ENCODE results near the gene AATK. TPM values are rescaled to one million over a fixed set of nuclear protein-coding genes. Genes with fewer than 3 reads are reported as not detected.

The AATK gene
- total RNA-seq, 2 donors from 2014 or later: 3.4 to 37.0 TPM

DNA sequence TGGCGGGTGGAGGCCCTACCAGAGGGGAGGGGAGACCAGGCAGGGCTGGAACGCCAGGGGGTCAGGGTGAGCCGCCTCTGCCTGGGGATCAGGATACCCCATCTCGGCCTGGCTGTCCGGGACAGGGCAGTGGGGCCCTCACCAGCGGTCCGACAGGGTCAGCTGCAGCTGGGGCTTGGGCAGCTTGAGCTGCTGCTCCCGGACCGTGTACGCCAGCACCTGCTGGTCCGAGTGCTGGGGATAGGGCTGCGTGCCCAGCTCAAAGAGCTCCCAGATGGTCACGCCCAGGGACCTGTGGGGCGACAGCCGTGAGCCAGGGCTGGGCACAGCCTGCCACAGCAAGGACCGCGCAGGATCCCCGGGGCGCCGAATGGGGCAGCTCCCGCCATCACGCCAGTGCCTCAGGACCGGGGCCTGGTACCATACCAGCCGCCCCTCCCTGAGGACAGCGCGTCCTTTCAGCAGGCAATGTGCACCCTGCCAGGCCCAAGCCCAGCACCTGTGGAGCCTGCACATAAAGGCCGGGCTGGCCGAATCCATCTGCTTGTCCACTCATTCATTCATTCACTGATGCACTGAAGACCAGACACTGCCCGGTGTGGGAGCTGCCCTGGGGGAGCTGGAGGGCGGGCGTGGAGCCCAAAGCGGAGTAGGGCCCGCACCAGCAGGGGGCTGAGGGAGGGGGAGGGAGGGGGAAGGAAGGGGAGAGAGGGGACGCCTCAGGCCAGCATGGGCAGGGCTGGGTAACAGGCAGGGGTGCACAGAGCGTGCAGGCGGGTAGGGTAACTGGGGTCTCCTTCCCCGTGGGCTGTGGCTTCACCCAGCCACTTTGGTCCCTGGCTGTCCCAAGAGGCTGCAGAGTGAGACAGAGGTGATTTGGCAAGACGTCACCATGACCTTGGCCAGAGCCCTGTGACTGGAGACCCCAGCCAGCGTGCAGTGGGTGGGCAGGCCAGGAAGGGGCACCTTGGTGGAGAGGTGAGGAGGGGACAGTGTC is 42.7 kb downstream of the AATK start:
- intact Hi-C loops (cut with DNase I, micrococcal nuclease): no loop called here

DNA sequence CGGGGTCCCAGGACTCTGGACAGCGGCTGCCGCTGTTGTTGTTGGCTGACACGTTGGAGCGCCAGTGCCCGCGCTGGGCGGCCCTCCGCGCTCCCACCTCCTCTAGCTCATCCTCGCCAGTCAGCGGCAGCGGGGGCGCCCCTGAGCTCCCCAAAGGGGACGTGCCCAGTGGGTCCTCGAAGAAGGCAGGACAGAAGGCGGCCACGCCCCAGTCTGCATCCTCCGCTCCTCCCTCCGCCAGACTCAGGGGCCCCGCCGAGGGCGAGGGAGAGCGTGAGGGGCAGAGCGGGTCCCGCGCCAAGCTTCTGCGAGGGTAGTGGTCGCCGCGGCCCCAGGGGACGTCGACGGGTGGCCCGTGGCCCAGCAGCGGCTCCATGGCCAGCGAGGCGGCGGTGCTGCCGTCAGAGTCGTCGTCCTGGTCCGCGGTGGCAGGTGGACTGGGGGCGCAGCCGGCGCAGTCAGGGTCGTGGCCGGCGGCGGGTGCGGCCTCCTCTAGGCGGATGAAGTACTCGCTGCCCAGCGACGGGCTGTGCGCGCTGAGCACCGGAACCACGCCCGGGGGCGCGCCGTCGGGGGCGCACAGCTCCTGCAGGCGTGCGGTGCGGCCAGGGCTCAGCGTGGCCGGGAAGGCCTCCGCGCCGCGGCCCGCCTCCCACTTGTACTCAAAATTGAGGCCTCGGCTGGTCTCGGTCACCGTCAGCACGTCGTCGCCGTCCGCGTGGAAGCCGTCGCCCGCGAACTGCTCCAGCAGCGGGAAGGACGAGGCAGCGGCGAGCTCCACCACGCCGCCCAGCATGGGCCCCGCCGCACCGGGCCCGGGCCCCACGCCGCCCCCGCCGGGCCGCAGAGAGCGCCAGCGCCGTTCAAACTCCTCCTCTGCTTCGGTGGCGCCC is 43.9 kb downstream of the AATK start:
- intact Hi-C loops (cut with DNase I, micrococcal nuclease): no loop called here
- no peak for DNase-seq
- ATAC-seq: no peak

More for the DNA sequence above, 42.7 kb downstream of the AATK start:
- no peak for DNase-seq
- ATAC-seq: no peak

DNA sequence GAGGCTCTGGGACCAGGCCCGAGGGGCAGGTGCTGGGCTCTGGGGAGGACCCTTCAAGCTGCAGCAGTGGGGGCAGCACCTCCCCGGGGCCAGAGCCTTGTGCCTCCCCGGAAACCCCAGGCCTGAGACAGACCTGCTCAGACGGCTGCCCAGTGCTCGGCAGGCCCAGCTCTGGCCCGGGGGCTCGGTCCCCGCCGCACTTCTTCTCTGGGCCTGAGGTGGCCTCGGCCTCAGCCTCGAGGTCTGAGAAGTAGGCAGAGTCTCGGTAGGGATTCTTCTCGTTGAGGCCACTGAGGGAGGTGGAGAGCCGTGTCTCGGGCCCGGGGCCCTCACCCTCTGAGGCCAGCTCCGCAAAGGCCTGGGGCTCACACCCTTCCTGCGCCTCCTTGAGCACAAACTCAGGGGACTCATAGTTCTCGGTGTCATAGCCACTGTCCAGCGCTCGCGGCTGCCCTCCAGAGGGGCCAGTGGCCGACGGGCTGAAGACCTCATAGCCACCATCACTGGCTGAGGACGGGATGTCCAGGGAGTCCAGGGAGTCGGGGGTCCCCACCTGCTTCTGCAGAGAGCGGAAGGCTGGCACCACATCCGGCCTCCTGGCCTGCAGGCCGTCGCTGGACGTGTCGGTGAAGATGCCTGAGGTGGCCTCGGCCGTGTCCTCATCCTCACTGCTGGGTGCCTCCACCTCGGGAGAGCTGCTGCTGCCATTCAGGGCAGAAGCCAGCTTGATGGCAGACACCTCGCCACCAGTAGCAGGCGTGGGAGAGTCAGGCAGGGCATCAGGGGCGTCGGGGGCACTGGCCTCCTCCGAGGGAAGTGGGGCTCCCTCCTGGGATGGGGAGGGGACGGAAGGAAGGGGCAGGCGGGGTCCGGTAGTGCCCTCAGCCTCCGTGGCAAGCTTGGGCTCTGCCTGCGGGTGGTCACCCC is 45.1 kb downstream of the AATK start:
- ATAC-seq (no peak), DNase-seq (no peak)
- intact Hi-C loops (cut with DNase I, micrococcal nuclease): no loop called here

DNA sequence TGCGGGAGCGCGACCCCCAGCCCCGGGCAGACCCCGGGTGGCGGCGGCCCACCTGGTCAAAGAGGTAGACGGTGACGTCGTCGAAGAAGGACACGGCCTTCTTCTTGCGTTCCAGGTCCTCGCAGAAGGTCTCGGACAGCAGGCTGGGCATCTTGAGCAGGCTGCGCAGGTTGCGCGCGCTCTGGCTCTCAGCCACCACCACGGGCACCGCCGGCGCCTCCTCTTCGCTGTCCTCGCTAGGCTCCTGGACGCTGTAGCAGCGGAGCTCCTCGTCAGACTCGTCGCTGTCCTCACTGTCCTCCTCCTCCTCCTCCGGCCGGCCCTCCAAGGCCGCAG is 45.9 kb downstream of the AATK start:
- intact Hi-C loops (cut with DNase I, micrococcal nuclease): no loop called here
- DNase-seq: no peak
- ATAC-seq: no peak

DNA sequence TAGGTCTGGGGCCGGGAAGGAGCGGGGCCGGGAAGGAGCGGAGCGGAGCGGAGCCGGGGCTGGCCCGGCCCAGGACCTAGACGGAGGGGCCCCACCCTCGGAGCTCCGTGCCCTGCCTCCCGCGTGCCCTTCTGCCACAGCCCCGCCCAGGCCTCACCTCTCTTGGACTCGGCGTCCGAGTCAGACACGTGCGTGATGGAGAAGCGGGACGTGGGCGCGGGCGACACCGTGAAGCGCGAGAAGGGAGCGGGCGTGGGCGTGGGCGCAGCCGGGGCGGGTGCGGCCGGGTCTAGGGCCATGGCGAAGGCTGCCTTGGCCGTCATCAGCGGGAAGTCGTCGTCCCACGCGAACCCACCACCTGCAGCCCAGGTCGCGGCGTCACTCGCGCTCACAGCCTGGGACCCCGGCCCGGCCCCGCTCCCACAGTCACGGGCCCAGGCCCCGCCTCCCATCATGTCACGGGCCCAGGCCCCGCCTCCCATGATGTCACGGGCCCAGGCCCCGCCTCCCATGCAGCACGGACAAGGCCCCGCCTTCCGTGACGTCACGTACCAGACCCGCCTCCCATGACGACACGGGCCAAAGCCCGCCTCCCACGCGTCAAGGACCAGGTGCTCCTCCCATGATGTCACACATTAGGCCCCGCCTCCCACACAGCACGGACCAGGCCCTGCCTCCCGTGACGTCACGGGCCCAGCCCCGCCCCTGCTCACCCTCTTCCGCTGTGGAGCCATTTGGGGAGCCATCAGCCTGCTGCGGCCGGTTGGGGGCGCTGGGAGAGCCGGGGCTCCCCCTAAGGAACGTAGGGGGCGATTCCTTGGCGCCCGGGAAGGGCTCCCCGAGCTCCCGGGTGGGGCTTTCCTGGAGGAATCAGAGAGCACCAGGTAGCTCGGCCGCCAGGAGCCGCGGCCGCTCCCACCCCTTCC is 46.5 kb downstream of the AATK start:
- DNase-seq (peak; percentile 72 to 73), ATAC-seq (peak; percentile 69)
- intact Hi-C loops (cut with DNase I, micrococcal nuclease): no loop called here

DNA sequence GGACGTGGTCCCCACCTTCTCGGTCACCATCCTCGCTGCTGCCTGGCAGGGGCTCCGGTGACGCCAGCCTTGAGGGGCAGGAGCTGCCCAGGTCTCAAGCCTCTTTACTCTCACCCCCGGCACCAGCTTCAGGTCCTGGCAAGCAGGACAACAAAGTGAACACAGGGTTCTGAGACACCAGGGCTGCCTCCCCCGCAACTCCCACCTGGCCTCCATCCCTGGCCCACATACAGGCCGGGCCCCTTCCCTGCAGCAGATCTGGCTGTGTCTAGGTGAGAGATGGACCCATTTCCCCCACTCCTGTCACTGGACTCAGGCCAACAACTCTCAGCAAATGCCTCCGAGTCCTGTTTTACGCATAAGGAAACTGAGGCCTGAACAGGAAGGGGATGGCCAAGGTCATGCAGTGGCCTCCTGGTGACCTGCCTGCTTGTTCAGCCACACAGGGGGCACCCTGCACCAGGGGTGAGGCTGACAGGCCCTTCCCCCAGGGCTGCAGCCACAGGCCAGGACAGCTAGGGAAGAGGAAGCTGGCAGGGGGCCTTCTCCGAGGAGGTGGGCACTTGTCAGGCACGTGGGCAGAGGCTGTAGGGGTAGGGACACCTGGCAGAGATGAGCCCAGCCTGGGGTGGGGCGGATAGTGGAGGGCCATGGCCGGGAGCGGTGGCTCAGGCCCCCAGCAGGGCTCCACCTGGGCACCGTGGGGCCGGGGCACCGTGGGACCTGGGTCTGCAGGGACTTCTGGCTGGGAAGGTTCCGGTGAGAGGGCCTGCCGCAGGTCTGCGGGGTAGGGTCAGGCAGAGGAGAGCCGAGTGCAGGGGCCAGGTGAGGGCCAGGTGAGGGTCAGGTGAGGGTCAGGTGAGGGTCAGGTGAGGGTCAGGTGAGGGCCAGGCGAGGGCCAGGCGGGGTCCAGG is 47.5 kb downstream of the AATK start:
- intact Hi-C loops (cut with DNase I, micrococcal nuclease): no loop called here
- ATAC-seq (peak; percentile 2), DNase-seq (no peak)

DNA sequence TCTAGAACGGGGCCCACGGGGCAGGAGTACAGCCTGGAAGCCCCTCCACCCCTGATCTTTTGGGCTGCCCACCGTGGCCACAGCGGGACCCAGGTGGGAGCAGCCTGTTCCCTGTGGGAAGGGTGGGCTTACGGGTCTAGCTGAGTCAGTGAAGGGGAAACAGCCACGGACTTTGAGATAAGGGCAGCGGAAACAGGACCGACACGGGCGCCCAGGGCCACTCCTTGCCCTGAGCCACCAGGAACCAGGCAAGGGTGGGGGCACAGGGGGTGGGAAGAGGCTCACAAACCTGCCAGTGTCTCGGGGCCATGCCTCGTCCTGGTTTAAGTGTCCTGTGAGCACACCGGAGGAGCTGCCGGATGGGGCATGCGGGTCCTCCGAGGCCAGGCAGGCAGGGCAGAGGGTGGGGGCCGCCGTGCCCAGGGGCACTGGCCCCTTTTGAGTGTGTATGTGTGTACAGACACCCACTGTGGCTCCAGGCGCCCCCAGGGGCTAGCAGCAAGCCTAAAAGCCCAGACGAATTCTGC is 48.3 kb downstream of the AATK start:
- intact Hi-C loops (cut with DNase I, micrococcal nuclease): no loop called here
- ATAC-seq (peak; percentile 8), DNase-seq (no peak)

DNA sequence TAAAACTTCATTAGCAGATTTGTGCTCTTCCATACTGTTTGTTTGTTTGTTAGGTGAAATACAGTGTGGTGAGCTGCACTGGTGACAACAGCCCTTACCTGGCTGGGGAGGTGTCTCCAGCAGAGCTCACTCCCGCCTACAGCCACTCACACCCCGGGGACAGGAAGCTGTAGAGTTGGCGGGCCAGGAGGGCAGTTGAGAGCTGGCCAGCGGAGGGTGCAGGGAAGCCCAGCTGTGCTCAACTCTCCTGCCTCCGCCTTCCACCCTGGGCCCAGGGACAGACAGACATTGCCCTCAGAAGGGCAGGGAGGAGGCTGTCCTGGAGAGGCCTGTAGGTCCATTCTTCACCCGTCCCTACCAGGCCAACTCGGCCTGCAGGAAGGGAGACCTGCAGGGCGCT is 49.3 kb downstream of the AATK start:
- intact Hi-C loops (cut with DNase I, micrococcal nuclease): no loop called here

DNA sequence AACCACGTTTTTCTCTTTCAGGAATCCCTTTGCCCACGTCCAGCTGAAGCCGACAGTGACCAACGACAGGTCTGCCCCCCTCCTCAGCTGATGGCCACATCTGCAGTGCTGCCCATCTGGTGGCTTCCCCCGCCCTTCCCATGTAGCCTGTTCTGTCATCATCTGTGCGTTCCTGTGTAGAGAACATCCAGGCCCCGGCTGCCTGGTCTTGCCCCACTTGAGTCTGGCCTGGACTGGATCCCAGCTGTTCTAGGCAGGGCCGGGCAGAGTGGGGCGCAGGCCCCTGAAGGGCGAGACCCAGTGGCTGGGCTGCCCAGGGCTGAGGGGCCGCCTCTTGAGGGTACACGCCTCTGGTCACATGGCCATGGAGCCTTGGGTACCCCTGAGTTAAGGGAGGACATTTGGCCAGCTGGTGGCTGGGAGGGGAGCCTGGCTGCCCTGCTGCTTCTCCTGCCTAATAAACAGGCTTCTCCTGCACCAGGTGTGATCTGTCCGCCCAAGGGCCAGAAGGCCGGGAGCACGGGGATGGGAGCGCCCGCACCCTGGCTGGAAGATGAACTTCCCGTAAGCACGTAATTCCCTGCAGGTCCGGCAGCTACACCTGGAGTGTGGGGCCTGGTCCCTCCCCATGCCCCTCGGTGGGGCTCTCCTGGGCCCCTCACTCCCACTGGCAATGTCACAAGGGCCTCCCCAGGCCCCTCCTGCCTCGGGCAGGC is 50.1 kb downstream of the AATK start:
- intact Hi-C loops (cut with DNase I, micrococcal nuclease): no loop called here
- no peak for ATAC-seq
- no peak for DNase-seq

More for the DNA sequence above, 49.3 kb downstream of the AATK start:
- DNase-seq (no peak), ATAC-seq (no peak)

DNA sequence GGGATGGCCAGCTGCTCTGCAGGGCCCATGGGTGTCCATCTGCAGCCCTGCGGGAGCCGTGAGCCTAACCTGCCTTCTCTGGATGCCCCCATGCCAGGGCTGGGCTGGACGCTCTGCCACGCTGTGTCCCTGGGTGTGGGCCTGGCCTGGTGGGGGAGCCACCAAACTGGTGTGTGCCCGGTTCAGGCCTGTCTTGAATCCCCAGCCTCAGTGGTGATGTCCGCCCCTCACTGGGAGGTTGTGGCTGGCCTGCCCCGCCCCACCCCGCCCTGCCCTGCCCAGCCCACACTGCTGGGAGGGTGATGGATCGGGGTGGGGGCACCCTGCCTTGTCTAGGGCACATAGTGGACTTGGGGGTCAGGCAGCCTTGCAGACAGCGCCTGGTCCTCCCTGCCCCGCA is 50.8 kb downstream of the AATK start:
- intact Hi-C loops (cut with DNase I, micrococcal nuclease): no loop called here
- ATAC-seq (no peak), DNase-seq (no peak)

DNA sequence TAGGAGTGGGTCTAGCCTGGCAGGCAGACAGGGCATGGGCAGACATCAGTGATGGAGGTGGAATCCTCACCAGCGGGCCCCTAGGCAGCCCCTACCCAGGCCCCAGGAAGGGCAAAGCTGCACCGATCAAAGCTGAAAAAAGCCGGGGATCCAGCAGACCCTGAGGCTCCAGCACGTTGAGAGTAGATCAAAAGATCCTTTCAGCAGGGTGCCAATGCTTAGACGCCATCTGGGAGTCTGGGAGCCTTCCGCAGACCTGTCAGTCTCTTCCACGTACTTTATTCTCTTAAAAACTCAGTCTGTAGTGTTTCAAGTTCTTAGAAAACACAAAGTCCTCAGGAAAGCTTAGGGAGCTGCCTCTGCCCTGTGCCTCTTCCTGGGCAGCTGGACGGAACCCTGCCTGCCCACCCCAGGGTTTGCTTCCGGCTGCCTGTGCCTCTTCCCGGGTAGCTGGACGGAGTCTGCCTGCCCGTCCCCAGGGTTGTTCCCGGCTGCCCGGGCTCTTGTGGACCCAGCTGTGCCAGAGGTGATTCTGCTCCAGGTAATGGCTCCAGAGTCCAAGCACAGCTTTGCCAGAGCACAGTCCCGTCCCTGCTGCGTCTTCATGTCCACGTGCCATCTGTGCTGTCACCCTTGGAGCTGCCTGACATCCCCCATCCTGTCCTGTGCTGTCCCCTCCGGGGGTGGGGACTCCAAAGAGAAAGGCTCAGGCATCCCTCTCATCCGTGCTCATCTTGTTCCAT is 51.5 kb downstream of the AATK start:
- intact Hi-C loops (cut with DNase I, micrococcal nuclease): no loop called here
- no peak for ATAC-seq

DNA sequence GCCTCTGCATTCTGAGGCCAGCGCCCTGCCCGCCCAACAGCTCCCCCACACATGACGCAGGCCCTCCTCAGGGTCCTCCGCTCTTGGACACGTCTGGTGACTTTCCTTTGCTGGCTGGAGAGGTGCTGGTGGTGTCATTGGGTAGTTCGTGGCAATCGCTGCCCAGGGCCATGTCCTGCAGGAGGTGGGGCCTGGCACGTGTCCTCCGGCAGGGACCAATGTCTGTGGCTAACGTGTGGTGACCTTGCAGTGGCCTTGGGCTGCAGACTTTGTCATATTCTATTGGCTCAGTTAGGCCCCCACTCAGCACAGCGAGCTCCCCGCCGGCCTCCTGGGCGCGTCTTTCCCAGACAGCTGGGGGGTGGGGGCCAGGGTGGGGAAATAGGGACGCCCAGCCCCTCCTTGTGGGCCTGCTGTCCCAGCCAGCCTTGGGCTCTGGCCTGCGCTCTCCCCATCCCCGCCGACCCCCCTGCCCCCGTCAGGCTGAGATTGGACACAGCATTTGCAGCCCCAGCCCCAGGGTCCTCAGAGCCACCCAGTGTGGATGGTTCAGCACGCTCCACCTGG is 52.8 kb downstream of the AATK start:
- no peak for ATAC-seq
- intact Hi-C loops (cut with DNase I, micrococcal nuclease): no loop called here
- DNase-seq: no peak

More for the DNA sequence above, 51.5 kb downstream of the AATK start:
- no peak for DNase-seq

DNA sequence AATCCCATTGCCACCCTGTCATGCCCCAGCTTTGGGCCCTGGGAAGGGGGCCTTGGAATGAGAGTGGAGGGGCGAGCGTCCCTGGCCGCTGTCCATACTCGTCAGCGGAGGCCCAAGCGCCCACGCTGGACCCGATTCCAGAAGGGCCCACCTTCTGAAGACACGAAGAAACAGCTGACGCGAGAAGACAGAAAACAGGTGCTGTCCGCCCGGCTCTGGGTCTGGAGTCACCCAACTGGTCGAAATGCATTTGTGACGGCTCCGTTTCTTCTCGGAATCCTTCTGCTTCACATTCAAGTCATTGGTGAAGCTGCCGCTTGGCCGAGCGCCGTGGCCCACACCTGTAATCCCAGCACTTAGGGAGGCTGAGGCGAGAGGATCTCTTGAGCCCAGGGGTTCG is 53.6 kb downstream of the AATK start:
- DNase-seq (no peak), ATAC-seq (no peak)
- intact Hi-C loops (cut with DNase I, micrococcal nuclease): no loop called here

DNA sequence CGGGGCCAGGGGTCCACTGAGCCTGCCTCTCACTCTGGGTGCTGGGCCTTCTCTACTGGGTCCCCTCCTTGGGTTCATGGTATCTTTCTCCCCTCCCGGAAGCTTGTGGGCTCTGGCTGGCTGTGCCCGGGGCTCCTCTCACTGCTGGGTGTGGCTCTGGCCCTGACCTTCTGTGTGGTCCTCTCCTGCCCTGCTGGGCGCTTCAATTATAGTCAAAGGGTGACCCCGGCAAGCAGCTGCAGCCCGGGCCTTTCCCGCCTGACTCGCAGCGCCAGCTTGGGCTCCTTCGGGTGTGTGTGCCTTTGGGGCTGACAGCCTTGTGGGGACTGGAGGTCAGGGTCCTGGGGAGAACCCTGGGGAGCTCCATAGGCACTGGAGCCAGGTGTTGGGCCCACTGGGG is 55.0 kb downstream of the AATK start:
- ATAC-seq (no peak), DNase-seq (no peak)
- intact Hi-C loops (cut with DNase I, micrococcal nuclease): no loop called here

DNA sequence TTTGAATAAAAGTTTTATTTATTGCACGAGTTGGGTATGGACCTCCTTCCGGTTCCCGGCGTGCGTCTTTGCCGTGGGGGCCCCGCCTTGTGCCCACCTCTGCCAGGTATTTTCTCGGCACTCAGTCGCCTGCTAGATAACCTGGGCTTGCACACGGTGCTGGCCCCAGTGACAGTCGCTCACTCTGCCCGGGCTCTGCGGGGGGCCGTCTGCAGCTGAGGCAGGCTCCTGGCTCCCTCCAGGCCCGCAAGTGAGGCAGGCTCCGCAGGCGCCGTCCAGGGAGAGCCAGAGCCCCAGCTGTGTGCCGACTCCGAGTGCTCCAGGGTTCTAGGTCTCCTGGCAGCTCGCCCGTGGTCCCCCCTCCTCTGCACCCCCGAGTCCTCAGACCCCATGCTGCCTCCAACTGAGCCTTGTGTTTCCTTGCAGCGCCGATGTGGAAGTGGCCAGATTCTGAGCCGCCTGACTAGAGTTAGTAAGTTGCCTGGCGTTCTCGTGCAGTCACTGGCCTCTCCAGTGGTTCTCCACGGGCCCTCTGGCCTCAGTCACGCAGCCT is 55.5 kb downstream of the AATK start:
- intact Hi-C loops (cut with DNase I, micrococcal nuclease): no loop called here
- DNase-seq: no peak
- no peak for ATAC-seq

Measured in left colon (tissue), 2 donors.